ENCODE results near the gene GABBR2. TPM values are rescaled to one million over a fixed set of nuclear protein-coding genes. Genes with fewer than 3 reads are reported as not detected.

The GABBR2 gene
- total and polyA plus RNA-seq, 2 donors, result 0.04 to 0.53 TPM

GRCh38 chr9:98652302-98652701 lies 56.4 kb downstream of the GABBR2 start:
- Histone ChIP-seq H3K36me3 (ENCODE audit: insufficient read depth) (no peaks in the 10 kb centered on the region), H3K27ac (ENCODE audit: low read depth) (no peak overlapping the region), H3K4me1 (ENCODE audit: insufficient read depth) (no peaks in the 10 kb centered on the region), H3K4me3 (ENCODE audit: low read depth, low read length) (no peak overlapping the region)
- DNase-seq (ENCODE audit: extremely low spot score), result no peak
- WGBS, result 81% methylated on average over 3 of the region's 3 CpGs

- H3K27ac ChIP-seq (ENCODE audit: low read depth), result no peak overlapping the region
- WGBS, result 89% methylated on average over 10 of the region's 10 CpGs
- H3K4me3 ChIP-seq (ENCODE audit: low read depth, low read length), result no peak overlapping the region
- no peaks in the 10 kb centered on the region for H3K36me3 ChIP-seq (ENCODE audit: insufficient read depth)
- DNase-seq (ENCODE audit: extremely low spot score), result no peak
- no peaks in the 10 kb centered on the region for H3K4me1 ChIP-seq (ENCODE audit: insufficient read depth)
Observed at GRCh38 chr9:98647236-98647635, 61.5 kb downstream of the GABBR2 start.

- WGBS, result 94% methylated on average over 4 of the region's 4 CpGs
- Histone ChIP-seq H3K4me3 (ENCODE audit: low read depth, low read length) (no peak overlapping the region), H3K36me3 (ENCODE audit: insufficient read depth) (no peaks in the 10 kb centered on the region), H3K4me1 (ENCODE audit: insufficient read depth) (no peaks in the 10 kb centered on the region), H3K27ac (ENCODE audit: low read depth) (no peak overlapping the region)
- no peak for DNase-seq (ENCODE audit: extremely low spot score)
Observed at GRCh38 chr9:98644011-98644410, 64.7 kb downstream of the GABBR2 start.

GRCh38 chr9:98642661-98643312 lies 65.9 kb downstream of the GABBR2 start:
- no peak for DNase-seq (ENCODE audit: extremely low spot score)
- no peaks in the 10 kb centered on the region for H3K4me1 ChIP-seq (ENCODE audit: insufficient read depth)
- H3K36me3 ChIP-seq (ENCODE audit: insufficient read depth), result no peaks in the 10 kb centered on the region
- no peak overlapping the region for H3K4me3 ChIP-seq (ENCODE audit: low read depth, low read length)
- H3K27ac ChIP-seq (ENCODE audit: low read depth), result no peak overlapping the region
- 75% methylated on average over 10 of the region's 10 CpGs for WGBS

- DNase-seq (ENCODE audit: extremely low spot score), result no peak
- no peak overlapping the region for H3K4me3 ChIP-seq (ENCODE audit: low read depth, low read length)
- WGBS, result 76% methylated on average over 10 of the region's 10 CpGs
- H3K27ac ChIP-seq (ENCODE audit: low read depth), result no peak overlapping the region
- no peaks in the 10 kb centered on the region for H3K4me1 ChIP-seq (ENCODE audit: insufficient read depth)
- no peaks in the 10 kb centered on the region for H3K36me3 ChIP-seq (ENCODE audit: insufficient read depth)
Observed at GRCh38 chr9:98641695-98642094, 67.0 kb downstream of the GABBR2 start.

- no peaks in the 10 kb centered on the region for H3K4me1 ChIP-seq (ENCODE audit: insufficient read depth)
- H3K4me3 ChIP-seq (ENCODE audit: low read depth, low read length), result no peak overlapping the region
- no peaks in the 10 kb centered on the region for H3K36me3 ChIP-seq (ENCODE audit: insufficient read depth)
- H3K27ac ChIP-seq (ENCODE audit: low read depth), result no peak overlapping the region
- WGBS, result 92% methylated on average over 3 of the region's 3 CpGs
- DNase-seq (ENCODE audit: extremely low spot score), result no peak
Observed at GRCh38 chr9:98640394-98640793, 68.3 kb downstream of the GABBR2 start.

GRCh38 chr9:98639133-98639532 lies 69.6 kb downstream of the GABBR2 start:
- Histone ChIP-seq H3K36me3 (ENCODE audit: insufficient read depth) (no peaks in the 10 kb centered on the region), H3K4me3 (ENCODE audit: low read depth, low read length) (no peak overlapping the region), H3K27ac (ENCODE audit: low read depth) (no peak overlapping the region), H3K4me1 (ENCODE audit: insufficient read depth) (no peaks in the 10 kb centered on the region)
- WGBS, result 82% methylated on average over 1 of the region's 1 CpG
- no peak for DNase-seq (ENCODE audit: extremely low spot score)

GRCh38 chr9:98637381-98637780 lies 71.4 kb downstream of the GABBR2 start:
- DNase-seq (ENCODE audit: extremely low spot score), result no peak
- Histone ChIP-seq H3K27ac (ENCODE audit: low read depth) (no peak overlapping the region), H3K36me3 (ENCODE audit: insufficient read depth) (no peaks in the 10 kb centered on the region), H3K4me3 (ENCODE audit: low read depth, low read length) (no peak overlapping the region), H3K4me1 (ENCODE audit: insufficient read depth) (no peaks in the 10 kb centered on the region)
- WGBS, result 95% methylated on average over 1 of the region's 1 CpG

GRCh38 chr9:98635374-98635773 lies 73.4 kb downstream of the GABBR2 start:
- no peaks in the 10 kb centered on the region for H3K4me1 ChIP-seq (ENCODE audit: insufficient read depth)
- no peak for DNase-seq (ENCODE audit: extremely low spot score)
- no peaks in the 10 kb centered on the region for H3K36me3 ChIP-seq (ENCODE audit: insufficient read depth)
- WGBS, result 90% methylated on average over 2 of the region's 2 CpGs
- no peak overlapping the region for H3K4me3 ChIP-seq (ENCODE audit: low read depth, low read length)
- H3K27ac ChIP-seq (ENCODE audit: low read depth), result no peak overlapping the region

- DNase-seq (ENCODE audit: extremely low spot score), result no peak
- Histone ChIP-seq H3K4me3 (ENCODE audit: low read depth, low read length) (no peak overlapping the region), H3K27ac (ENCODE audit: low read depth) (no peak overlapping the region), H3K4me1 (ENCODE audit: insufficient read depth) (no peaks in the 10 kb centered on the region), H3K36me3 (ENCODE audit: insufficient read depth) (no peaks in the 10 kb centered on the region)
- WGBS, result 70% methylated on average over 7 of the region's 7 CpGs
Observed at GRCh38 chr9:98634685-98635336, 73.9 kb downstream of the GABBR2 start.

GRCh38 chr9:98632839-98633238 lies 75.9 kb downstream of the GABBR2 start:
- H3K4me3 ChIP-seq (ENCODE audit: low read depth, low read length), result no peak overlapping the region
- no peak for DNase-seq (ENCODE audit: extremely low spot score)
- no peaks in the 10 kb centered on the region for H3K4me1 ChIP-seq (ENCODE audit: insufficient read depth)
- WGBS, result 80% methylated on average over 4 of the region's 4 CpGs
- no peak overlapping the region for H3K27ac ChIP-seq (ENCODE audit: low read depth)
- H3K36me3 ChIP-seq (ENCODE audit: insufficient read depth), result no peaks in the 10 kb centered on the region

GRCh38 chr9:98627296-98627695 lies 81.4 kb downstream of the GABBR2 start:
- 78% methylated on average over 7 of the region's 7 CpGs for WGBS
- no peak for DNase-seq (ENCODE audit: extremely low spot score)
- H3K4me1 ChIP-seq (ENCODE audit: insufficient read depth), result no peaks in the 10 kb centered on the region

GRCh38 chr9:98625728-98626127 lies 83.0 kb downstream of the GABBR2 start:
- no peak for DNase-seq (ENCODE audit: extremely low spot score)
- Histone ChIP-seq H3K27ac (ENCODE audit: low read depth) (no peak overlapping the region), H3K4me1 (ENCODE audit: insufficient read depth) (no peaks in the 10 kb centered on the region), H3K4me3 (ENCODE audit: low read depth, low read length) (no peak overlapping the region), H3K36me3 (ENCODE audit: insufficient read depth) (no peaks in the 10 kb centered on the region)
- 67% methylated on average over 5 of the region's 5 CpGs for WGBS

More at GRCh38 chr9:98627296-98627695, 81.4 kb downstream of the GABBR2 start:
- Histone ChIP-seq H3K36me3 (ENCODE audit: insufficient read depth) (no peaks in the 10 kb centered on the region), H3K4me3 (ENCODE audit: low read depth, low read length) (no peak overlapping the region), H3K27ac (ENCODE audit: low read depth) (no peak overlapping the region)

- Histone ChIP-seq H3K4me3 (ENCODE audit: low read depth, low read length) (no peak overlapping the region), H3K36me3 (ENCODE audit: insufficient read depth) (no peaks in the 10 kb centered on the region), H3K4me1 (ENCODE audit: insufficient read depth) (no peaks in the 10 kb centered on the region), H3K27ac (ENCODE audit: low read depth) (no peak overlapping the region)
- WGBS, result 75% methylated on average over 3 of the region's 3 CpGs
- DNase-seq (ENCODE audit: extremely low spot score), result no peak
Observed at GRCh38 chr9:98619788-98620187, 88.9 kb downstream of the GABBR2 start.

Data from urinary bladder (tissue), 4 donors.